ENCODE measurements around the gene PCSK2. TPM values are rescaled to one million over a fixed set of nuclear protein-coding genes. Genes with fewer than 3 reads are reported as not detected.

PCSK2 gene
- total and polyA plus RNA-seq, 2 of the 8 experiments (the other 6 are each of a cell fraction or from before 2014, with no cell fraction given) = 1.9 to 4.2 TPM

DNA sequence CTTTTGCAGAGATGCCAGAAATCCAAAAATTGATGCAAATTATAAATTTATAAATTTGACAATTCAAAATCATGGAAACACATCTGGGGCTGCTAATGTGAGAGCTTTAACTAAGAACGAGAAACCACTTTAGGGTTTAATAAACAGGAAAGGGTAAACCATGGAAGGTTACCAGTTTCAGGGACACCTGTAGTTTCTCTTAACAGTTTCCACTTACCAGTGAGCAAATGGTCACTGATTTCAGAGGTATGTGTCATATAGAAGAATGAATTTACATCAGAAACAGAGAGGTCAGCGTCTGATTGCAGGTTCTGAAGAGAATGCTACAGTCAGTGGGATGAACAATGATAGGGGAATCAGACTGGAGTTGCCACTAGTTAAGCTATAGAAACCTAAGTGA lies 24.8 kb upstream of the PCSK2 start:
- no peaks in the 10 kb centered on the region for H3K4me1 ChIP-seq (replicated peaks in 1 of 4; ENCODE audit: control insufficient read depth in 3 of 4, insufficient read depth in 4 of 4, low read length in 3 of 4)
- WGBS, 2 experiments (ENCODE audit: extremely low coverage in 1 of 2, insufficient coverage in 1 of 2, insufficient read length in 1 of 2, insufficient replicate concordance in 2 of 2, low coverage in 1 of 2, low lambda C conversion rate in 2 of 2, missing lambda C conversion rate in 1 of 2) = 70% methylated on average over 2 of the region's 2 CpGs; no CpG with 5 or more reads in 1 of the 2 experiments
- no peak overlapping the region for H3K27ac ChIP-seq (ENCODE audit: low read depth, low read length)
- no peaks in the 10 kb centered on the region; a peak in 1 of 7 replicates for H3K27me3 ChIP-seq (replicated peaks in 1 of 4; ENCODE audit: control insufficient read depth in 3 of 4, extremely low read depth in 1 of 4, insufficient read depth in 3 of 4, low read length in 3 of 4)
- H3K56ac ChIP-seq (replicated peaks; ENCODE audit: insufficient read length, low read depth, low read length) = no peak overlapping the region
- H2BK5ac ChIP-seq (ENCODE audit: low read depth, low read length) = no peak overlapping the region
- no peaks in the 10 kb centered on the region for H3K79me1 ChIP-seq (ENCODE audit: low read depth, low read length)
- no peak overlapping the region for H2AK5ac ChIP-seq (ENCODE audit: low read depth, low read length)
- H3K14ac ChIP-seq (ENCODE audit: insufficient read length) = no peak overlapping the region
- H3K79me2 ChIP-seq (ENCODE audit: control insufficient read depth in 1 of 2, insufficient read depth in 2 of 2, low read length in 2 of 2) = no peaks in the 10 kb centered on the region
- H2BK12ac ChIP-seq (ENCODE audit: low read depth, low read length) = no peak overlapping the region
- no peak overlapping the region for H3K18ac ChIP-seq (ENCODE audit: extremely low read depth, low read length)
- no peak overlapping the region for H3K4ac ChIP-seq (replicated peaks; ENCODE audit: insufficient read length, low read depth, low read length)
- H2AFZ ChIP-seq (ENCODE audit: low read length) = peak overlapping the region; percentile 74
- no peak overlapping the region for H4K5ac ChIP-seq (ENCODE audit: insufficient read length, low read depth, low read length)
- TF ChIP-seq JUND (IDR thresholded peaks at IDR 0.05; ENCODE audit: low read length) (no peak), FOSL1 (IDR thresholded peaks at IDR 0.05; ENCODE audit: insufficient read depth, low read depth, low read length) (no peak), CEBPB (IDR thresholded peaks at IDR 0.05; ENCODE audit: low read depth, low read length) (no peak), EGR1 (IDR thresholded peaks at IDR 0.05; ENCODE audit: borderline replicate concordance, low read depth, low read length) (no peak), SIRT6 (IDR thresholded peaks at IDR 0.05; ENCODE audit: low read length) (no peak), BRCA1 (IDR thresholded peaks at IDR 0.05; ENCODE audit: low read depth, low read length) (no peak), POLR2A (IDR thresholded peaks at IDR 0.05; ENCODE audit: control extremely low read depth in 1 of 2, low read depth in 2 of 2, low read length in 2 of 2) (no peak), CHD1 (IDR thresholded peaks at IDR 0.05; ENCODE audit: low read depth, low read length) (no peak), CBX8 (IDR thresholded peaks at IDR 0.05; ENCODE audit: borderline replicate concordance, low read depth, low read length) (no peak), YY1 (IDR thresholded peaks at IDR 0.05; ENCODE audit: low read depth, low read length) (no peak), CTCF (IDR thresholded peaks at IDR 0.05; ENCODE audit: control extremely low read depth in 1 of 3, insufficient read depth in 1 of 3, low read depth in 1 of 3, low read length in 3 of 3) (no peak), SP2 (IDR thresholded peaks at IDR 0.05; ENCODE audit: low read length) (no peak), E2F6 (IDR thresholded peaks at IDR 0.05) (no peak)
- no peaks in the 10 kb centered on the region for H4K20me1 ChIP-seq (replicated peaks in 1 of 2; ENCODE audit: control insufficient read depth in 1 of 2, insufficient read depth in 2 of 2, low read length in 2 of 2)
- H2BK120ac ChIP-seq (replicated peaks; ENCODE audit: low read depth, low read length) = no peak overlapping the region
- no peaks in the 10 kb centered on the region for H3K36me3 ChIP-seq (ENCODE audit: control insufficient read depth in 2 of 4, insufficient read depth in 4 of 4, low read length in 3 of 4)
- H4K91ac ChIP-seq (replicated peaks; ENCODE audit: insufficient read length, low read length) = no peak overlapping the region
- no peak overlapping the region for H2BK15ac ChIP-seq (ENCODE audit: low read length)
- peak overlapping the region in 1 of 2 experiments; percentile 34; a peak in 1 of 4 replicates for H3K4me2 ChIP-seq (ENCODE audit: insufficient read depth in 1 of 2, low read depth in 2 of 2, low read length in 2 of 2)
- no peak overlapping the region for H3K23ac ChIP-seq (ENCODE audit: insufficient read length)
- no peak overlapping the region for H3K9ac ChIP-seq (replicated peaks in 1 of 4; ENCODE audit: extremely low read depth in 1 of 4, low read depth in 3 of 4, low read length in 3 of 4)
- no peak overlapping the region for H2BK20ac ChIP-seq (ENCODE audit: low read length)
- ChIA-PET CTCF (ENCODE audit: partially characterized antibody) (interaction anchor here (1.0 to 1.2 kb wide), 2 partner anchors 82 to 386 kb away, joined by 3 to 5 read pairs; no protein-coding TSS in a partner anchor), POLR2A (ENCODE audit: partially characterized antibody) (no interaction called here)
- peak overlapping the region in 1 of 4 experiments; percentile 44; a peak in 1 of 8 replicates for H3K4me3 ChIP-seq (ENCODE audit: extremely low read depth in 1 of 4, insufficient read depth in 2 of 4, low read depth in 3 of 4, low read length in 4 of 4)
- no peak overlapping the region for H4K8ac ChIP-seq (ENCODE audit: extremely low read depth, insufficient read depth, low read length)
- DNase-seq (ENCODE audit: low read depth in 1 of 2, low spot score in 2 of 2) (no peak), FAIRE-seq (no peak)
- H3K23me2 ChIP-seq (ENCODE audit: low read depth, low read length) = no peaks in the 10 kb centered on the region
- H3K9me3 ChIP-seq (ENCODE audit: insufficient read depth in 2 of 2, low read depth in 1 of 2, low read length in 1 of 2) = no peaks in the 10 kb centered on the region

All from H1 (cell line).